Right lobe of liver (tissue), 6 donors: Measurements from ENCODE around the gene LDB2. TPM values are rescaled to one million over a fixed set of nuclear protein-coding genes. Genes with fewer than 3 reads are reported as not detected.

Experiments
- ATAC-seq, 4 donors: fragments of 200-7000 bp; cut with Tn5 transposase; one replicate each; pipeline ENCODE4 v1.9.1; 2020; ENCODE audit warnings: mild to moderate bottlenecking in 4 of 4, moderate library complexity in 4 of 4
- DNase-seq, 3 donors: peaks; one replicate each; pipeline ENCODE4 v3.0.0-alpha.2; 2020
- H3K27ac ChIP-seq, 3 donors: fragments of 200-600 bp; one replicate each; pipeline ENCODE4 v1.8.0; 2022
- H3K27me3 ChIP-seq, 2 donors: fragments of 200-600 bp; one replicate each; pipeline ENCODE4 v1.8.0; 2022
- H3K36me3 ChIP-seq, 4 donors: fragments of 200-600 bp; sonication (generic) in 1 of 4; one replicate each; pipeline versions ENCODE4 v1.5.1 to v1.8.0; 2017 to 2022; ENCODE audit warnings: control low read depth in 1 of 4
- H3K4me1 ChIP-seq, 4 donors: fragments of 200-600 bp; sonication (generic) in 1 of 4; one replicate each; pipeline versions ENCODE4 v1.5.1 to v1.8.0; 2017 to 2022; ENCODE audit warnings: control low read depth in 1 of 4
- H3K4me3 ChIP-seq, 3 donors: fragments of 200-600 bp; one replicate each; pipeline ENCODE4 v1.8.0; 2022
- H3K9me3 ChIP-seq, 4 donors: fragments of 200-600 bp; sonication (generic) in 1 of 4; one replicate each; pipeline versions ENCODE4 v1.5.1 to v1.8.0; 2017 to 2022; ENCODE audit warnings: control low read depth in 1 of 4
- CTCF ChIP-seq, 4 donors: fragments of 200-600 bp in 3 of 4; fragments of 450-650 bp in 1 of 4; IDR thresholded peaks; one replicate each; pipeline versions ENCODE4 v1.5.1 to v1.8.0; 2016 to 2022; ENCODE audit warnings: antibody characterized with exemption in 4 of 4, mild to moderate bottlenecking in 2 of 4
- POLR2A ChIP-seq: fragments of 450-650 bp; IDR thresholded peaks from one replicate; pipeline ENCODE4 v1.6.1; 2017; ENCODE audit warnings: antibody characterized with exemption, mild to moderate bottlenecking
- WGBS: methylation state at CpG from one replicate; pipeline ENCODE4 v1.1.6; 2018; ENCODE audit warnings: low coverage, low lambda C conversion rate; ENCODE audit not compliant: insufficient coverage; ENCODE audit errors: missing lambda C conversion rate; 5-methylcytosine and 5-hydroxymethylcytosine counted together
- intact Hi-C, 2 donors: fragments of 100-400 bp; cut with DNase I; formaldehyde crosslinking; loops; one replicate each; pipeline versions ENCODE4 v1.11.2 to v1.14.1; 2022
- long read RNA-seq: library from polyadenylated mRNA; unstranded; transcript quantifications from one replicate; pipeline ENCODE4 v2.0.0, GENCODE V29; 2019
- total RNA-seq, 6 experiments: library from RNA; depleted of rRNA in 2 of 6; stranded (reverse); fragments of >200 nt in 2 of 6; fragmentation: NEBNext Ultra II Directional in 3 of 6; extraction: Animal tissue kit (Norgen Biotek cat#: 25700) in 3 of 6; gene quantifications; one replicate each; pipeline versions ENCODE4 v1.1.0 to v1.2.4, GENCODE V29; 2016 to 2023
- donor health status: DM: no; HTN: yes; CAD: no.
- donor health status: DM: no; HTN: no; CAD: no.
- donor health status: DM: no; HTN: no; CAD: no.
- donor health status: DM: no; HTN: yes; CAD: no.
- donor health status: DM: no; HTN: yes; CAD: no.

Gene LDB2
- 10 to 100 TPM; 11.4 to 26.6 (median 17.3) TPM for total RNA-seq
- long read RNA-seq, partial matches to known transcripts, result 0 of 2 reads
- long read RNA-seq, other reads (novel, unspliced or antisense), result 2 of 2 reads

DNA sequence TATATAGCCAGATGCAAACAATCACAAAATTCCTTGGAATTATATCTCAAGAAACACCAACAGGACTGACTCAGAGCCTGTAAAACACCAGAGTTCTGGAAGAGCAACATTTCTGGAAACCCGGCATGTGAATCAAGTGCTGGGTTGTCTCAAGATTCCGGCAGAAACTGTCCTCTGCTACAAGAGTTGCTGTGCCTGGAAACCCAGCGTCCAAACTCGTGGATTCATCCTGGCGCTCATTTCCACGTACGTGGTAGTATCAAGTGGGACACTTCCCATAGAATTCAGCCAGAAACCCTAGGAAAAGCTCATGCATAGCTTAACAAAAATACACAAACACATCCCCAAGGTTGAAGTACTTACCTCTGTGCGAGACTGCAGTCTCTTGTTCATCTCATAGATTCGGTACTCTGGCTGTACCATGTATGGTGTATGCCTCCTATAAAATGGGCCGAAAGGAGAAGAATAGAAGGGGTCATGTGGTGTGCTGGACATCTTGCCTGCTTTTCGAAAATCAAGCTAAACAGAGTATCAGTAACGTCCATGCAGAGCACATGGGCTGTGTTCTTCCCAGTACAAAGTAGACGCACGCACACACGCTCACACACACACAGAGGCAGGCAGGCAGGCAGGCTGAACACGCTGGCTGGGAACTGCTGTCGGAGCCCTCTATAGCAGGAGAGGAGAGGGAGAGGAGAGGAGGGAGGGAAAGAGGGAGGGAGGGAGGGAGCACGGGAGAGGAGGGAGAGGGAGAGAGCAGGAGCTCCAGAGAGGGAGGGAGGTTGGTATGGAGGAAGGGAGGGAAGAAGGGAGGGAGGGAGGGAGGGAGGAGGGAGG lies at the start of gene LDB2:
LDB2 (minus strand) TSS at position 655 of the 837 bp plus-strand sequence.
- Histone ChIP-seq H3K27ac (peak within 1 kb of the TSS; percentile 27 to 55 (median 48)), H3K27me3 (no peaks in the 10 kb centered on the region), H3K4me1 (peaks cover 0 to 4% (median 0%) of the 10 kb centered on the region in 4 donors), H3K9me3 (no peaks in the 10 kb centered on the region), H3K4me3 (peak within 1 kb of the TSS; percentile 32 to 48 (median 36)), H3K36me3 (no peaks in the 10 kb centered on the region)
- WGBS, result 10% methylated on average over 18 of the region's 18 CpGs
- peak; percentile 51 to 72 (median 52) for DNase-seq
- no peak for TF ChIP-seq CTCF (IDR thresholded peaks at IDR 0.05)
- no peak for TF ChIP-seq POLR2A
- peak; percentile 82 to 93 (median 88) for ATAC-seq
- intact Hi-C loops, result no loop called here

- Histone ChIP-seq H3K36me3 (no peaks in the 10 kb centered on the region), H3K4me3 (no peak overlapping the region), H3K4me1 (no peaks in the 10 kb centered on the region), H3K9me3 (no peaks in the 10 kb centered on the region), H3K27ac (no peak overlapping the region), H3K27me3 (no peaks in the 10 kb centered on the region)
- ATAC-seq (no peak), DNase-seq (no peak)
- TF ChIP-seq CTCF (IDR thresholded peaks at IDR 0.05) (no peak), POLR2A (no peak)
- WGBS, result 80% methylated on average over 1 of the region's 14 CpGs
- intact Hi-C loops, result no loop called here
Observed at GRCh38 chr4:16942491-16942890, 44.0 kb upstream of the LDB2 start.

- TF ChIP-seq POLR2A, result no peak
- no peak for TF ChIP-seq CTCF (IDR thresholded peaks at IDR 0.05)
- H3K27me3 ChIP-seq, result no peaks in the 10 kb centered on the region
- no peaks in the 10 kb centered on the region for H3K36me3 ChIP-seq
- 83% methylated on average over 2 of the region's 2 CpGs for WGBS
- H3K4me1 ChIP-seq, result no peaks in the 10 kb centered on the region
- no peak overlapping the region for H3K27ac ChIP-seq
- ATAC-seq, result no peak
- H3K9me3 ChIP-seq, result no peaks in the 10 kb centered on the region
- intact Hi-C loops, result no loop called here
- no peak for DNase-seq
- no peak overlapping the region for H3K4me3 ChIP-seq
Observed at GRCh38 chr4:16939178-16939577, 40.7 kb upstream of the LDB2 start.

DNA sequence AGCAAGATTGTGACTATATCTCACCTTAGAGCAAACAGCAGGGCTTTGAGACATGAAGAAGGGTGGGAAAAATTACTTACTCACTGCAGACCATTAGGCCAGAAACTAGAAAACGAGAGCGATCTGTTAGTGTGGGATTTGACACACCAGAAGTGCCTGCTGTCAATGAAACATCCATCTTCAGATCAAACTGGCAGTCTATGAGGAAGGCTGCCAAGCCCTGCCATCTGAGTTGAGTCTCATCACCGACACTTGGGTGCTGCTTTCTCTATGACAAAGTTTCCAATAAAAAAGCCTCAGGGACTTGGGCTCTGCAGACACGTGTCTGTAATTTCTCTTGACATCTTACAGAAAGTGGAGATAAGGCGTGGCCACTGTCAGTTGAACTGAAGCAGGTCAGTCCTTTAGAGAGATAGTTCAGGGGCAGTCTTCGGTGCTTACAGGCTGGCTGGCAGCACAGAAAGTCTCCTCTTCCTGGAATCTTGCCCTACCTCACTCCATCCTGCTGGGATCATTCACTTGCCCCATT lies 40.1 kb upstream of the LDB2 start:
- DNase-seq (no peak), ATAC-seq (no peak)
- H3K4me3 ChIP-seq, result no peak overlapping the region
- no peaks in the 10 kb centered on the region for H3K4me1 ChIP-seq
- no peaks in the 10 kb centered on the region for H3K36me3 ChIP-seq
- intact Hi-C loops, result no loop called here
- TF ChIP-seq POLR2A (no peak), CTCF (IDR thresholded peaks at IDR 0.05) (no peak)
- no peaks in the 10 kb centered on the region for H3K9me3 ChIP-seq
- no peak overlapping the region for H3K27ac ChIP-seq
- WGBS, result 57% methylated on average over 3 of the region's 6 CpGs
- no peaks in the 10 kb centered on the region for H3K27me3 ChIP-seq
